Panc1 (cell line): ENCODE data around the gene USP12. TPM values are rescaled to one million over a fixed set of nuclear protein-coding genes. Genes with fewer than 3 reads are reported as not detected.

Experiments
- ATAC-seq: fragments of 200-7000 bp; cut with Tn5 transposase; 2 replicates; pipeline ENCODE4 v1.9.1; 2020; ENCODE audit warnings: mild to moderate bottlenecking, moderate library complexity
- BruUV-seq: library from RNA; stranded (reverse); fragments of 400-500 nt; replicated peaks from 2 replicates; lab custom pipeline; 2021; lab: Mats Ljungman, UMichigan
- CTCF ChIA-PET: fragments of 300-600 bp; sonication (Branson Sonifier 250); formaldehyde crosslinking; loops from one replicate; lab custom pipeline; 2022; ENCODE audit warnings: antibody characterized with exemption; lab: Charles Lee
- POLR2A ChIA-PET: fragments of 300-600 bp; sonication (Branson Sonifier 250); formaldehyde crosslinking; loops from one replicate; lab custom pipeline; 2022; ENCODE audit warnings: antibody characterized with exemption; lab: Charles Lee
- DNase-seq: peaks from one replicate; pipeline ENCODE4 v3.0.0-alpha.2; 2010; ENCODE audit warnings: low read depth, low spot score
- H3K27ac ChIP-seq: 2 replicates; pipeline ENCODE4 v1.5.1; 2011; ENCODE audit warnings: mild to moderate bottlenecking, low read length, inconsistent platforms
- H3K27me3 ChIP-seq: fragments of 200-500 bp; sonication (Bioruptor generic); 2 replicates; pipeline ENCODE4 v1.6.0; 2014; ENCODE audit warnings: low read length, inconsistent platforms; ENCODE audit not compliant: control insufficient read depth, insufficient read depth
- H3K36me3 ChIP-seq: fragments of 200-500 bp; sonication (Bioruptor generic); 2 replicates; pipeline ENCODE4 v1.5.1; 2014; ENCODE audit warnings: inconsistent platforms, mild to moderate bottlenecking, low read length, moderate library complexity; ENCODE audit not compliant: control insufficient read depth, insufficient read depth
- H3K4me1 ChIP-seq: 2 replicates; pipeline ENCODE4 v1.5.1; 2011; ENCODE audit warnings: inconsistent platforms, mild to moderate bottlenecking, low read length, moderate library complexity; ENCODE audit not compliant: control insufficient read depth, insufficient read depth
- H3K4me3 ChIP-seq, 2 experiments: 2 replicates each; pipeline ENCODE4 v1.5.1; 2011 to 2012; ENCODE audit warnings: low read depth in 2 of 2, low read length in 2 of 2, mild to moderate bottlenecking in 2 of 2, inconsistent platforms in 1 of 2, moderate library complexity in 1 of 2
- H3K9me3 ChIP-seq: fragments of 200-500 bp; sonication (Bioruptor generic); 2 replicates; pipeline ENCODE4 v1.5.1; 2014; ENCODE audit warnings: low read depth, mild to moderate bottlenecking, inconsistent platforms, low read length, moderate library complexity; ENCODE audit not compliant: control insufficient read depth, insufficient read depth
- POLR2AphosphoS5 ChIP-seq: IDR thresholded peaks from 2 replicates; pipeline ENCODE4 v1.6.1; 2012; ENCODE audit warnings: mild to moderate bottlenecking, low read depth, low read length, moderate library complexity
- SIN3A ChIP-seq: IDR thresholded peaks from 2 replicates; pipeline ENCODE4 v1.6.1; 2012; ENCODE audit warnings: low read depth, mild to moderate bottlenecking, low read length, moderate library complexity, borderline replicate concordance; ENCODE audit not compliant: insufficient read depth
- TCF7L2 ChIP-seq: IDR thresholded peaks from 2 replicates; pipeline ENCODE4 v1.6.1; 2011; ENCODE audit warnings: mild to moderate bottlenecking, low read depth, low read length, inconsistent platforms
- in situ Hi-C: cut with HindIII; loops from 2 replicates; pipeline ENCODE4 v1.10.0; 2016; ENCODE audit warnings: low sequenced_read_pairs, low pct_unique_long_range_greater_than_20kb
- intact Hi-C: fragments of 100-400 bp; cut with micrococcal nuclease; formaldehyde crosslinking; loops from one replicate; pipeline ENCODE4 v1.10.0; 2022; ENCODE audit not compliant: unreplicated experiment
- total RNA-seq: library from RNA; stranded (reverse); gene quantifications from one replicate; pipeline ENCODE4 v1.2.1, GENCODE V29; 2021; ENCODE audit not compliant: unreplicated experiment
- TF ChIP-seq, protein P1 (sequence below), 2 experiments: IDR thresholded peaks; 2 replicates each; pipeline ENCODE4 v1.6.1; 2011 to 2012; ENCODE audit warnings: low read depth in 2 of 2, control low read depth in 1 of 2, low read length in 1 of 2, mild to moderate bottlenecking in 1 of 2, moderate library complexity in 1 of 2; ENCODE audit not compliant: insufficient read depth in 1 of 2
- TF ChIP-seq, protein P2 (sequence below): fragments of 450-650 bp; IDR thresholded peaks from 2 replicates; pipeline ENCODE4 v1.5.1; 2017; ENCODE audit warnings: mild to moderate bottlenecking

Gene USP12
- total RNA-seq, 1 experiment from 2014 or later, result 82.0 TPM

DNA sequence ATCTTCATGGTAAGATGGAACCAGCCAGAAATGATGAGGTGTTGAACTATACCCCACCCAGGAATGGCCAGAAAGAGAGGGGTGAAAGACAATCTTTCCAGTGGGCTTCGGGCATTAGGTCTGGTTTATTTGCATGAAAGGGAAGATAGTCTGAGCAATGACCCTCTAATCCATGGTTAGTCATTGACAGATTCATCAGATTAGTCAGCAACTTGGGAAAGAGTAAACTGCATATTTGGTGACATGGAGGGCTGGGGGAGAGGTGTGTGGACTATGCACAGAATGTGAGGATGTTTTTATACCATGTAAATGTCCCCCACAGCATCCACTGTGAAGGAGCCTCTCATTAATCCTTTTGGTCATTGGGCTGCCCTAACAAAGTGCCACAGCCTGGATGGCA, 30.1 kb upstream of the USP12 start:
- H3K4me1 ChIP-seq, result peaks cover 5% of the 10 kb centered on the region; the same call in 1 of the 2 replicates
- POLR2A ChIA-PET, result no interaction called here
- TF ChIP-seq POLR2AphosphoS5 (no peak), TCF7L2 (no peak), SIN3A (no peak)
- TF ChIP-seq, protein P1, sequence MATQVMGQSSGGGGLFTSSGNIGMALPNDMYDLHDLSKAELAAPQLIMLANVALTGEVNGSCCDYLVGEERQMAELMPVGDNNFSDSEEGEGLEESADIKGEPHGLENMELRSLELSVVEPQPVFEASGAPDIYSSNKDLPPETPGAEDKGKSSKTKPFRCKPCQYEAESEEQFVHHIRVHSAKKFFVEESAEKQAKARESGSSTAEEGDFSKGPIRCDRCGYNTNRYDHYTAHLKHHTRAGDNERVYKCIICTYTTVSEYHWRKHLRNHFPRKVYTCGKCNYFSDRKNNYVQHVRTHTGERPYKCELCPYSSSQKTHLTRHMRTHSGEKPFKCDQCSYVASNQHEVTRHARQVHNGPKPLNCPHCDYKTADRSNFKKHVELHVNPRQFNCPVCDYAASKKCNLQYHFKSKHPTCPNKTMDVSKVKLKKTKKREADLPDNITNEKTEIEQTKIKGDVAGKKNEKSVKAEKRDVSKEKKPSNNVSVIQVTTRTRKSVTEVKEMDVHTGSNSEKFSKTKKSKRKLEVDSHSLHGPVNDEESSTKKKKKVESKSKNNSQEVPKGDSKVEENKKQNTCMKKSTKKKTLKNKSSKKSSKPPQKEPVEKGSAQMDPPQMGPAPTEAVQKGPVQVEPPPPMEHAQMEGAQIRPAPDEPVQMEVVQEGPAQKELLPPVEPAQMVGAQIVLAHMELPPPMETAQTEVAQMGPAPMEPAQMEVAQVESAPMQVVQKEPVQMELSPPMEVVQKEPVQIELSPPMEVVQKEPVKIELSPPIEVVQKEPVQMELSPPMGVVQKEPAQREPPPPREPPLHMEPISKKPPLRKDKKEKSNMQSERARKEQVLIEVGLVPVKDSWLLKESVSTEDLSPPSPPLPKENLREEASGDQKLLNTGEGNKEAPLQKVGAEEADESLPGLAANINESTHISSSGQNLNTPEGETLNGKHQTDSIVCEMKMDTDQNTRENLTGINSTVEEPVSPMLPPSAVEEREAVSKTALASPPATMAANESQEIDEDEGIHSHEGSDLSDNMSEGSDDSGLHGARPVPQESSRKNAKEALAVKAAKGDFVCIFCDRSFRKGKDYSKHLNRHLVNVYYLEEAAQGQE (IDR thresholded peaks at IDR 0.05; ENCODE audit: insufficient read depth in 1 of 2, low read depth in 2 of 2, low read length in 1 of 2), result no peak
- TF ChIP-seq, protein P2, sequence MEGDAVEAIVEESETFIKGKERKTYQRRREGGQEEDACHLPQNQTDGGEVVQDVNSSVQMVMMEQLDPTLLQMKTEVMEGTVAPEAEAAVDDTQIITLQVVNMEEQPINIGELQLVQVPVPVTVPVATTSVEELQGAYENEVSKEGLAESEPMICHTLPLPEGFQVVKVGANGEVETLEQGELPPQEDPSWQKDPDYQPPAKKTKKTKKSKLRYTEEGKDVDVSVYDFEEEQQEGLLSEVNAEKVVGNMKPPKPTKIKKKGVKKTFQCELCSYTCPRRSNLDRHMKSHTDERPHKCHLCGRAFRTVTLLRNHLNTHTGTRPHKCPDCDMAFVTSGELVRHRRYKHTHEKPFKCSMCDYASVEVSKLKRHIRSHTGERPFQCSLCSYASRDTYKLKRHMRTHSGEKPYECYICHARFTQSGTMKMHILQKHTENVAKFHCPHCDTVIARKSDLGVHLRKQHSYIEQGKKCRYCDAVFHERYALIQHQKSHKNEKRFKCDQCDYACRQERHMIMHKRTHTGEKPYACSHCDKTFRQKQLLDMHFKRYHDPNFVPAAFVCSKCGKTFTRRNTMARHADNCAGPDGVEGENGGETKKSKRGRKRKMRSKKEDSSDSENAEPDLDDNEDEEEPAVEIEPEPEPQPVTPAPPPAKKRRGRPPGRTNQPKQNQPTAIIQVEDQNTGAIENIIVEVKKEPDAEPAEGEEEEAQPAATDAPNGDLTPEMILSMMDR, result no peak
- intact Hi-C loops (no loop called here), in situ Hi-C loops (no loop called here)
- H3K27ac ChIP-seq, result no peak overlapping the region
- BruUV-seq, result no TSS peak
- H3K36me3 ChIP-seq, result no peaks in the 10 kb centered on the region
- H3K4me3 ChIP-seq, result no peak overlapping the region
- DNase-seq, result no peak
- H3K27me3 ChIP-seq, result no peaks in the 10 kb centered on the region
- 0 out of 2 replicates have a peak, but pooled peaks cover 2% of the 10 kb centered on the region for H3K9me3 ChIP-seq
- ATAC-seq, result no peak
- CTCF ChIA-PET, result no interaction called here

DNA sequence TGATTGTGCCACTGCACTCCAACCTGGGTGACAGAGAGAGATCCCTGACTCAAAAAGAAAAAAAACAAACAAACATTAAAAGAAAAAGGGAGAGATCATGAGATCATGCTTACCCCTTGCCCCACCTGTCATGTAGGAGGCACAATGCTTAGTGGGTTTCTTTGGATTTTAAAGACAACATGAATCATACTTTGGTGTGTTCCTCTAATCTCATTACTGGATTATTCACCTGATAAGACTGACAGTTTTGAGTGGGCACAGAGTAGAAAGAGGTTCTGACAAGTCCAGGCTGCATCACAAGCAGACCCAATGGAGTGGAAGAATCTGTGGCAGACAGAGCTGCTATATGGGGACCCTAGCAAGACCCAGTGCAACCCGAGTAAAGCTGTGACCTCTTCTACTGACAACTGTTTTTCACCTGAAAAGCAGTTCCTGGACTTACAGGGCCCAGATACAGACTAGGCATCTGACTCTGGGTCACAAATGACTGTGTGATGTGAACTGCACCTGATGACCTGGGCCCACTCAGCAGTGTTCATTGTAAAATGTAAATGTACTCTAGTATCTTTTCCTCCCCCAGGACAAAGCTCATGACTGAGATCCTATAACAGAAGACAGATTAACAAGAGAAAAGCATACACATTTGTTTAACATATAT, 28.9 kb upstream of the USP12 start:
- DNase-seq, result no peak
- no peak for ATAC-seq

DNA sequence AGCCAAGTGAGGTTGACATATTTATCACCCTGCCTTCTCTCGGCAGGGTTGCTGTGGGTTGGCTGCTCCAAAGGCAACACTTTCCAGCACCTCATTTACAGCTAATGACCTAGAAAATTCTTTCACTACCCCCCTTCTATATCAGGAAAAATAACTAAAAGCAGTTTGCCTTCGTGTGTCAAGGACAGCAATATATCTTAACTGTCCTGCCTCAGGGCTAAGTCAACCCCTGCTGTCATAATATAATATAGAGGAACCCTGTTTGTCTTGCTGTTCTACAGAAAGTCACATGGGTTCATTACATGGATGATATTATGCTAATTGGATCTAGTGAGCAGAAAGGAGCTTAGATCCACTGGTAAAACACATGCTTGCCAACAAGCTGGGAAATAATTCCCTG, 28.1 kb upstream of the USP12 start:
- no peaks in the 10 kb centered on the region for H3K36me3 ChIP-seq
- CTCF ChIA-PET, result no interaction called here
- no peaks in the 10 kb centered on the region for H3K27me3 ChIP-seq
- BruUV-seq, result no TSS peak
- ATAC-seq, result no peak
- peak overlapping the region; percentile 54; the same call in 1 of the 2 replicates for H3K27ac ChIP-seq
- 0 out of 2 replicates have a peak, but pooled peaks cover 2% of the 10 kb centered on the region for H3K9me3 ChIP-seq
- peaks cover 18% of the 10 kb centered on the region for H3K4me1 ChIP-seq
- intact Hi-C loops, result no loop called here
- in situ Hi-C loops, result no loop called here
- TF ChIP-seq, protein P2, result no peak
- TF ChIP-seq SIN3A (no peak), TCF7L2 (no peak), POLR2AphosphoS5 (no peak)
- TF ChIP-seq, protein P1 (IDR thresholded peaks at IDR 0.05; ENCODE audit: insufficient read depth in 1 of 2, low read depth in 2 of 2, low read length in 1 of 2), result no peak
- no peak for DNase-seq
- H3K4me3 ChIP-seq, result no peak overlapping the region
- POLR2A ChIA-PET, result no interaction called here

More for the DNA sequence above, 28.9 kb upstream of the USP12 start:
- Histone ChIP-seq H3K27ac (peak overlapping the region; percentile 11; the same call in 1 of the 2 replicates), H3K4me3 (no peak overlapping the region), H3K27me3 (no peaks in the 10 kb centered on the region), H3K9me3 (0 out of 2 replicates have a peak, but pooled peaks cover 2% of the 10 kb centered on the region), H3K4me1 (peaks cover 15% of the 10 kb centered on the region), H3K36me3 (no peaks in the 10 kb centered on the region)
- no peak for TF ChIP-seq SIN3A
- intact Hi-C loops (no loop called here), in situ Hi-C loops (no loop called here)
- POLR2A ChIA-PET, result no interaction called here
- no TSS peak for BruUV-seq
- CTCF ChIA-PET, result no interaction called here
